Mucosa of descending colon (tissue), 3 donors: ENCODE measurements around the gene COBL. TPM values are rescaled to one million over a fixed set of nuclear protein-coding genes. Genes with fewer than 3 reads are reported as not detected.
A peak's percentile ranks its signal among the peaks of the same experiment; 100 is the strongest.

Experiments
- ATAC-seq: fragments of 200-7000 bp; cut with Tn5 transposase; one replicate; pipeline ENCODE4 v1.9.1; 2020; ENCODE audit warnings: mild to moderate bottlenecking, moderate library complexity
- DNase-seq, 3 donors: peaks; one replicate each; pipeline ENCODE4 v3.0.0-alpha.2; 2020
- H3K36me3 ChIP-seq: fragments of 200-600 bp; one replicate; pipeline ENCODE4 v1.8.0; 2021; ENCODE audit warnings: low read depth, mild to moderate bottlenecking
- H3K4me1 ChIP-seq: fragments of 200-600 bp; one replicate; pipeline ENCODE4 v1.8.0; 2021; ENCODE audit warnings: low read depth, mild to moderate bottlenecking
- H3K4me3 ChIP-seq: fragments of 200-600 bp; one replicate; pipeline ENCODE4 v1.8.0; 2021; ENCODE audit warnings: mild to moderate bottlenecking
- H3K9me3 ChIP-seq: fragments of 200-600 bp; one replicate; pipeline ENCODE4 v1.8.0; 2021; ENCODE audit warnings: mild to moderate bottlenecking
- intact Hi-C, 2 donors: fragments of 100-400 bp; cut with DNase I in 1 of 2; cut with micrococcal nuclease in 1 of 2; formaldehyde crosslinking; loops; one replicate each; pipeline versions ENCODE4 v1.11.0 to v1.11.1; 2022; cut with DNase I, micrococcal nuclease
- total RNA-seq, 3 donors: library from RNA; stranded (reverse); fragmentation: NEBNext Ultra II Directional in 2 of 3; extraction: Animal tissue kit (Norgen Biotek cat#: 25700) in 2 of 3; gene quantifications; one replicate each; pipeline versions ENCODE4 v1.2.1 to v1.2.4, GENCODE V29; 2021 to 2023
- TF ChIP-seq, protein P1 (sequence below): fragments of 200-600 bp; IDR thresholded peaks from one replicate; pipeline ENCODE4 v1.8.0; 2022; ENCODE audit warnings: antibody characterized with exemption, mild to moderate bottlenecking
- donor health status: DM: no; HTN: no; CAD: no; lungs with moderate emphysema.
- donor health status: DM: no; HTN: no; CAD: no.
- donor health status: DM: no; HTN: yes; CAD: no.

Gene COBL
- total RNA-seq, 3 donors from 2014 or later = 48.6 to 91.8 (median 56.6) TPM

GRCh38 chr7:51349820-51350545, 33.4 kb upstream of the COBL start:
- Histone ChIP-seq H3K4me1 (peaks cover 13% of the 10 kb centered on the region), H3K9me3 (no peaks in the 10 kb centered on the region), H3K4me3 (no peak overlapping the region), H3K36me3 (no peaks in the 10 kb centered on the region)
- peak in 2 of 3 donors; percentile 56 to 82 for DNase-seq
- TF ChIP-seq, protein P1, sequence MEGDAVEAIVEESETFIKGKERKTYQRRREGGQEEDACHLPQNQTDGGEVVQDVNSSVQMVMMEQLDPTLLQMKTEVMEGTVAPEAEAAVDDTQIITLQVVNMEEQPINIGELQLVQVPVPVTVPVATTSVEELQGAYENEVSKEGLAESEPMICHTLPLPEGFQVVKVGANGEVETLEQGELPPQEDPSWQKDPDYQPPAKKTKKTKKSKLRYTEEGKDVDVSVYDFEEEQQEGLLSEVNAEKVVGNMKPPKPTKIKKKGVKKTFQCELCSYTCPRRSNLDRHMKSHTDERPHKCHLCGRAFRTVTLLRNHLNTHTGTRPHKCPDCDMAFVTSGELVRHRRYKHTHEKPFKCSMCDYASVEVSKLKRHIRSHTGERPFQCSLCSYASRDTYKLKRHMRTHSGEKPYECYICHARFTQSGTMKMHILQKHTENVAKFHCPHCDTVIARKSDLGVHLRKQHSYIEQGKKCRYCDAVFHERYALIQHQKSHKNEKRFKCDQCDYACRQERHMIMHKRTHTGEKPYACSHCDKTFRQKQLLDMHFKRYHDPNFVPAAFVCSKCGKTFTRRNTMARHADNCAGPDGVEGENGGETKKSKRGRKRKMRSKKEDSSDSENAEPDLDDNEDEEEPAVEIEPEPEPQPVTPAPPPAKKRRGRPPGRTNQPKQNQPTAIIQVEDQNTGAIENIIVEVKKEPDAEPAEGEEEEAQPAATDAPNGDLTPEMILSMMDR = no peak
- intact Hi-C loops = no loop called here
- ATAC-seq = peak; percentile 96

GRCh38 chr7:51346126-51346525, 29.5 kb upstream of the COBL start:
- Histone ChIP-seq H3K36me3 (no peaks in the 10 kb centered on the region), H3K9me3 (no peaks in the 10 kb centered on the region), H3K4me1 (peaks cover 13% of the 10 kb centered on the region), H3K4me3 (no peak overlapping the region)
- TF ChIP-seq, protein P1 = no peak
- ATAC-seq (no peak), DNase-seq (no peak)
- intact Hi-C loops = no loop called here

GRCh38 chr7:51344406-51345138, 28.0 kb upstream of the COBL start:
- intact Hi-C loops = no loop called here
- Histone ChIP-seq H3K4me1 (no peaks in the 10 kb centered on the region), H3K4me3 (no peak overlapping the region), H3K36me3 (no peaks in the 10 kb centered on the region), H3K9me3 (no peaks in the 10 kb centered on the region)
- TF ChIP-seq, protein P1 = no peak
- no peak for DNase-seq
- peak; percentile 57 for ATAC-seq

DNA sequence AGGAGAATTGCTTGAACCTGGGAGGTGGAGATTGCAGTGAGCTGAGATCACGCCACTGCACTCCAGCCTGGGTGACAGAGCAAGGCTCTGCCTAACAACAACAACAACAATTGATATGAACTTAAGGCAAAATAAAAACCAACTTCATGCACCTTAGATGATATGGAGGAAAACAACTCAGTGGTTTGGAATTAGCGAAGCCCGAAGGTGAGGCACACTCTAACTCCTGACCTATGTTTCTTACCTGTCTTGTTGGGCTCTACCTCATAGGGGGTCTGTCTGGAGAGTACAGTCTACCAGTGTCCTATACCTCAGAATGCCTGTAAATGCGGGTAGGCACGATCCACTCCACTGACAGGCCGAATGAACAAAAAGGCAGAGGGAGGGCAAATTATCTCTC, 24.3 kb upstream of the COBL start:
- H3K9me3 ChIP-seq = no peaks in the 10 kb centered on the region
- TF ChIP-seq, protein P1 = no peak
- no peak overlapping the region for H3K4me3 ChIP-seq
- DNase-seq (no peak), ATAC-seq (no peak)
- intact Hi-C loops = no loop called here
- no peaks in the 10 kb centered on the region for H3K4me1 ChIP-seq
- no peaks in the 10 kb centered on the region for H3K36me3 ChIP-seq

GRCh38 chr7:51340029-51340838, 23.6 kb upstream of the COBL start:
- no peak for DNase-seq

More at GRCh38 chr7:51340029-51340838, 23.6 kb upstream of the COBL start:
- ATAC-seq = peak; percentile 34
- H3K4me3 ChIP-seq = no peak overlapping the region
- intact Hi-C loops = no loop called here
- TF ChIP-seq, protein P1 = no peak
- no peaks in the 10 kb centered on the region for H3K9me3 ChIP-seq
- H3K36me3 ChIP-seq = no peaks in the 10 kb centered on the region
- no peaks in the 10 kb centered on the region for H3K4me1 ChIP-seq
